H1 (cell line): ENCODE measurements around the gene GFOD1. TPM values are rescaled to one million over a fixed set of nuclear protein-coding genes. Genes with fewer than 3 reads are reported as not detected.

Source experiments
- CTCF ChIA-PET: fragments of 300-600 bp; sonication (Branson Sonifier 250); formaldehyde crosslinking; loops from one replicate; lab custom pipeline; 2021; ENCODE audit not compliant: partially characterized antibody; lab: Charles Lee
- POLR2A ChIA-PET: fragments of 300-600 bp; sonication (Branson Sonifier 250); formaldehyde crosslinking; loops from one replicate; lab custom pipeline; 2021; ENCODE audit warnings: inconsistent platforms; ENCODE audit not compliant: partially characterized antibody; lab: Charles Lee
- DNase-seq, 2 experiments: peaks; one replicate each; pipeline versions ENCODE4 v3.0.0 to v3.0.0-alpha.2; 2010 to 2022; ENCODE audit warnings: low spot score in 2 of 2, low read depth in 1 of 2, mixed read lengths in 1 of 2
- FAIRE-seq: peaks from 2 replicates; lab custom pipeline; 2011; peaks lifted over from hg19 to GRCh38; lab: Jason Lieb, UNC
- H2AFZ ChIP-seq: 2 replicates; pipeline ENCODE4 v1.8.1; 2012; ENCODE audit warnings: low read length, inconsistent platforms
- H2AK5ac ChIP-seq: 2 replicates; pipeline ENCODE4 v1.6.1; 2013; ENCODE audit warnings: low read depth, low read length
- H2BK120ac ChIP-seq: replicated peaks from 2 replicates; pipeline ENCODE3; 2013; ENCODE audit warnings: low read depth, low read length, inconsistent platforms
- H2BK12ac ChIP-seq: 2 replicates; pipeline ENCODE4 v1.6.1; 2013; ENCODE audit warnings: low read depth, low read length
- H2BK15ac ChIP-seq: 2 replicates; pipeline ENCODE4 v1.6.1; 2013; ENCODE audit warnings: low read length
- H2BK20ac ChIP-seq: 2 replicates; pipeline ENCODE4 v1.6.1; 2013; ENCODE audit warnings: low read length
- H2BK5ac ChIP-seq: 2 replicates; pipeline ENCODE4 v1.6.1; 2013; ENCODE audit warnings: low read depth, low read length
- H3K14ac ChIP-seq: 2 replicates; pipeline ENCODE4 v1.6.1; 2013; ENCODE audit warnings: inconsistent platforms; ENCODE audit not compliant: insufficient read length
- H3K18ac ChIP-seq: 2 replicates; pipeline ENCODE4 v1.6.1; 2013; ENCODE audit warnings: low read length; ENCODE audit errors: extremely low read depth
- H3K23ac ChIP-seq: 2 replicates; pipeline ENCODE4 v1.6.1; 2013; ENCODE audit warnings: inconsistent platforms; ENCODE audit not compliant: insufficient read length
- H3K23me2 ChIP-seq: 2 replicates; pipeline ENCODE4 v1.6.1; 2013; ENCODE audit warnings: low read depth, low read length
- H3K27ac ChIP-seq: 2 replicates; pipeline ENCODE4 v1.6.1; 2011; ENCODE audit warnings: low read depth, low read length, inconsistent platforms
- H3K27me3 ChIP-seq, 4 experiments: replicated peaks in 1 of 4; 1 replicate in 1 of 4; 2 replicates in 3 of 4; pipeline versions ENCODE4 v1.6.1 to v1.8.1; 2011 to 2013; ENCODE audit warnings: low read length in 3 of 4, mild to moderate bottlenecking in 3 of 4, inconsistent platforms in 2 of 4, mixed read lengths in 2 of 4, moderate library complexity in 1 of 4; ENCODE audit not compliant: control insufficient read depth in 3 of 4, insufficient read depth in 3 of 4; ENCODE audit errors: extremely low read depth in 1 of 4
- H3K36me3 ChIP-seq, 4 experiments: 2 replicates each; pipeline versions ENCODE4 v1.6.1 to v1.8.1; 2011 to 2013; ENCODE audit warnings: mild to moderate bottlenecking in 4 of 4, low read length in 3 of 4, moderate library complexity in 2 of 4, control low read depth in 1 of 4, inconsistent platforms in 1 of 4; ENCODE audit not compliant: insufficient read depth in 4 of 4, control insufficient read depth in 2 of 4
- H3K4ac ChIP-seq: replicated peaks from 2 replicates; pipeline ENCODE3; 2013; ENCODE audit warnings: low read length, low read depth, mixed read lengths, inconsistent platforms; ENCODE audit not compliant: insufficient read length
- H3K4me1 ChIP-seq, 4 experiments: replicated peaks in 1 of 4; 1 replicate in 1 of 4; 2 replicates in 3 of 4; pipeline versions ENCODE4 v1.6.1 to v1.8.1; 2011 to 2013; ENCODE audit warnings: low read length in 3 of 4, inconsistent platforms in 2 of 4, mixed read lengths in 1 of 4; ENCODE audit not compliant: insufficient read depth in 4 of 4, control insufficient read depth in 3 of 4
- H3K4me2 ChIP-seq, 2 experiments: 2 replicates each; pipeline versions ENCODE4 v1.6.1 to v1.8.1; 2011 to 2013; ENCODE audit warnings: low read depth in 2 of 2, low read length in 2 of 2, control low read depth in 1 of 2, inconsistent platforms in 1 of 2, mild to moderate bottlenecking in 1 of 2; ENCODE audit not compliant: insufficient read depth in 1 of 2
- H3K4me3 ChIP-seq, 4 experiments: fragments of 200-600, 300-600 bp in 1 of 4; sonication (generic), shearing (Covaris generic), sonication (Bioruptor Twin) in 1 of 4; 2 replicates each; pipeline versions ENCODE4 v1.5.1 to v1.8.1; 2011 to 2016; ENCODE audit warnings: low read length in 4 of 4, low read depth in 3 of 4, control low read depth in 2 of 4, inconsistent platforms in 2 of 4, mild to moderate bottlenecking in 2 of 4, mixed read lengths in 1 of 4, moderate library complexity in 1 of 4; ENCODE audit not compliant: insufficient read depth in 2 of 4; ENCODE audit errors: extremely low read depth in 1 of 4
- H3K56ac ChIP-seq: replicated peaks from 2 replicates; pipeline ENCODE3; 2013; ENCODE audit warnings: low read depth, mild to moderate bottlenecking, mixed read lengths, low read length, inconsistent platforms; ENCODE audit not compliant: insufficient read length
- H3K79me1 ChIP-seq: 2 replicates; pipeline ENCODE4 v1.6.1; 2013; ENCODE audit warnings: low read depth, low read length, control low read depth
- H3K79me2 ChIP-seq, 2 experiments: 2 replicates each; pipeline versions ENCODE4 v1.6.1 to v1.8.1; 2012 to 2013; ENCODE audit warnings: low read length in 2 of 2, mild to moderate bottlenecking in 2 of 2, inconsistent platforms in 1 of 2; ENCODE audit not compliant: insufficient read depth in 2 of 2, control insufficient read depth in 1 of 2
- H3K9ac ChIP-seq, 4 experiments: replicated peaks in 1 of 4; 1 replicate in 1 of 4; 2 replicates in 3 of 4; pipeline versions ENCODE4 v1.6.1 to v1.8.1; 2011 to 2013; ENCODE audit warnings: low read depth in 3 of 4, low read length in 3 of 4, control low read depth in 2 of 4, mild to moderate bottlenecking in 2 of 4, moderate library complexity in 2 of 4, inconsistent platforms in 1 of 4; ENCODE audit errors: extremely low read depth in 1 of 4
- H3K9me3 ChIP-seq, 2 experiments: 2 replicates each; pipeline versions ENCODE4 v1.6.1 to v1.8.1; 2012 to 2013; ENCODE audit warnings: mild to moderate bottlenecking in 2 of 2, moderate library complexity in 2 of 2, control low read depth in 1 of 2, inconsistent platforms in 1 of 2, low read depth in 1 of 2, low read length in 1 of 2, mixed read lengths in 1 of 2; ENCODE audit not compliant: insufficient read depth in 2 of 2
- H4K20me1 ChIP-seq, 2 experiments: replicated peaks in 1 of 2; 2 replicates each; pipeline versions ENCODE3 to v1.8.1; 2011 to 2013; ENCODE audit warnings: inconsistent platforms in 2 of 2, low read length in 2 of 2, mild to moderate bottlenecking in 1 of 2; ENCODE audit not compliant: insufficient read depth in 2 of 2, control insufficient read depth in 1 of 2
- H4K5ac ChIP-seq: 2 replicates; pipeline ENCODE4 v1.6.1; 2013; ENCODE audit warnings: low read length, low read depth, mixed read lengths, inconsistent platforms; ENCODE audit not compliant: insufficient read length
- H4K8ac ChIP-seq: 2 replicates; pipeline ENCODE4 v1.8.0; 2013; ENCODE audit warnings: mild to moderate bottlenecking, moderate library complexity, low read length, inconsistent platforms; ENCODE audit not compliant: insufficient read depth; ENCODE audit errors: extremely low read depth
- H4K91ac ChIP-seq: replicated peaks from 2 replicates; pipeline ENCODE3; 2013; ENCODE audit warnings: low read length, mixed read lengths, inconsistent platforms; ENCODE audit not compliant: insufficient read length
- ASH2L ChIP-seq: fragments of 200-600, 300-600 bp; sonication (generic); IDR thresholded peaks from one replicate; pipeline ENCODE4 v1.7.1; 2017; ENCODE audit warnings: low read length
- CBX5 ChIP-seq: fragments of 300-800, 300-1000 bp; sonication (generic); IDR thresholded peaks from 2 replicates; pipeline ENCODE4 v1.7.1; 2016; ENCODE audit warnings: antibody characterized with exemption, low read length, low read depth
- CEBPB ChIP-seq: IDR thresholded peaks from 2 replicates; pipeline ENCODE4 v1.6.1; 2012; ENCODE audit warnings: low read depth, low read length
- CTCF ChIP-seq, 3 experiments: IDR thresholded peaks; 1 replicate in 2 of 3; 2 replicates in 1 of 3; pipeline versions ENCODE4 v1.5.1 to v1.6.1; 2011; ENCODE audit warnings: low read length in 3 of 3, mild to moderate bottlenecking in 3 of 3, inconsistent platforms in 2 of 3, low read depth in 1 of 3, moderate library complexity in 1 of 3; ENCODE audit not compliant: insufficient read depth in 1 of 3; ENCODE audit errors: control extremely low read depth in 1 of 3
- JUND ChIP-seq: IDR thresholded peaks from 2 replicates; pipeline ENCODE4 v1.6.1; 2011; ENCODE audit warnings: mild to moderate bottlenecking, improper control_type of control experiment, low read length
- RAD21 ChIP-seq, 2 experiments: IDR thresholded peaks in 1 of 2; conservative IDR thresholded peaks in 1 of 2; 2 replicates each; pipeline ENCODE4 v1.6.1; 2011; ENCODE audit warnings: low read depth in 2 of 2, low read length in 2 of 2, improper control_type of control experiment in 1 of 2, inconsistent platforms in 1 of 2, mild to moderate bottlenecking in 1 of 2, moderate library complexity in 1 of 2
- RFX5 ChIP-seq: IDR thresholded peaks from 2 replicates; pipeline ENCODE4 v1.6.1; 2011; ENCODE audit warnings: low read depth, low read length, improper control_type of control experiment, borderline replicate concordance
- WGBS, 2 experiments: shearing (Covaris generic) in 1 of 2; methylation state at CpG; one replicate each; pipeline versions ENCODE4 v1.1.6 to v1.1.7; 2013 to 2015; ENCODE audit warnings: low lambda C conversion rate in 2 of 2, mixed read lengths in 2 of 2, inconsistent platforms in 1 of 2, low coverage in 1 of 2, missing lambda C conversion rate in 1 of 2; ENCODE audit not compliant: insufficient replicate concordance in 2 of 2, insufficient coverage in 1 of 2, insufficient read length in 1 of 2; ENCODE audit errors: extremely low coverage in 1 of 2, missing lambda C conversion rate in 1 of 2; 5-methylcytosine and 5-hydroxymethylcytosine counted together
- polyA plus RNA-seq, 7 experiments: library from polyadenylated mRNA; depleted of rRNA in 3 of 7; stranded (reverse) in 5 of 7; unstranded in 2 of 7; fragments of >200 nt in 5 of 7; fragments of 200-250 nt in 2 of 7; gene quantifications; 1 replicate in 5 of 7; 2 replicates in 1 of 7; 4 replicates in 1 of 7; pipeline versions ENCODE4 v1.2.1 to v1.2.3, GENCODE V29; 2011 to 2013; ENCODE audit warnings: missing spikeins in 2 of 7, mixed read lengths in 2 of 7
- total RNA-seq: library from RNA; stranded (reverse); fragmentation: NEBNext Ultra II Directional; extraction: Animal tissue kit (Norgen Biotek cat#: 25700); gene quantifications from 2 replicates; pipeline ENCODE4 v1.2.1, GENCODE V29; 2021

Gene GFOD1
- total and polyA plus RNA-seq, 2 of the 8 experiments (the other 6 are each of a cell fraction or from before 2014, with no cell fraction given), result 2.5 to 8.8 TPM

DNA sequence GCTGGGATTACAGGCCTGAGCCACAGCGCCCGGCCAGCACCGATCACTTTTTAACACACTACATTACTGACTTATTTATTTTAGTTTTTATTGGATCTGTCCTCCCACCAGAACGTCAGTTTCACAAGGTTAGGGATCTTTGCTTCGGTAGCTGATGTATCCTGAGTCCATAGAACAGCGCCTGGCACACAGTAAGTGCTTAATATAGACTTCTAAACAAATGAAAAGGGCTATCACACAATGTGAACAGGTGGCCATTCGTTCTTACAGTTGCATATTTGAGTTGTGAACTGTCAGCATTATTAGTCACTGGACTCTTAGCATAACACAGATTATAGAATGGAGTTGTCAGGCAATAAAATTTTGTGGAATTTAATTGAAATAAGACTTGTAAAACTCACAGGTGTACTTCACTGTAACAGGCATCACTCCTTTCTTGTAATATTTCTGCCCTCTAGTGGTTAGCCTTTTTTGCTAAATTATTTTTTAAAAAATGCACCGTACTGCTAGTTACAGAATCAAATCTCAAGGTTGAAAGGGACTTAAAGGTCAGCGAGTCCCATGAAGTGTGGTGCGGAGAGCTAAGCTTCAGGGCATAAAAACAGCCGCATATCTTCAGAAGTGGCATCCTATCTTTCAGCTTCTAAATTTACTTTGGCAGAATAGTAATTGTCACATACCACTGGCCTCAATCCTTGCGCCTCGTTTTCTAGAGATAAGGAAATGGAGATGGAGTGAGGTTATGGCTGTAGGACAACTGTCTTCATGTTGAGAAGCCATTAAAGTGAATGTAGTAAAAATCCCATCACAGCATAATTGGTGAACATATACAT, 155.7 kb downstream of the GFOD1 start:
- H3K27me3 ChIP-seq, result no peaks in the 10 kb centered on the region
- no peak overlapping the region for H4K5ac ChIP-seq
- H3K23me2 ChIP-seq, result peaks cover 10% of the 10 kb centered on the region
- no peak overlapping the region for H2BK5ac ChIP-seq
- H3K18ac ChIP-seq, result no peak overlapping the region
- 80% methylated on average over 13 of the region's 13 CpGs; no CpG with 5 or more reads in 1 of the 2 experiments for WGBS, 2 experiments
- no peak overlapping the region for H4K8ac ChIP-seq
- H2BK20ac ChIP-seq, result no peak overlapping the region
- no peak overlapping the region for H3K4me2 ChIP-seq
- H3K4me1 ChIP-seq, result no peaks in the 10 kb centered on the region; a peak in 1 of 7 replicates
- no peak overlapping the region for H2BK15ac ChIP-seq
- H3K14ac ChIP-seq, result no peak overlapping the region
- no peaks in the 10 kb centered on the region for H3K79me1 ChIP-seq
- peaks cover 0 to 14% of the 10 kb centered on the region in 2 experiments; a peak in 3 of 4 replicates for H3K79me2 ChIP-seq
- DNase-seq (no peak), FAIRE-seq (no peak)
- no peak overlapping the region for H2AK5ac ChIP-seq
- H3K36me3 ChIP-seq, result no peaks in the 10 kb centered on the region
- H4K20me1 ChIP-seq, result no peaks in the 10 kb centered on the region
- no peak overlapping the region for H3K4ac ChIP-seq
- peak overlapping the region in 1 of 4 experiments; percentile 41; a peak in 1 of 7 replicates for H3K9ac ChIP-seq
- no peak overlapping the region for H4K91ac ChIP-seq
- no peak overlapping the region for H2AFZ ChIP-seq
- no peak overlapping the region for H2BK12ac ChIP-seq
- no peaks in the 10 kb centered on the region for H3K9me3 ChIP-seq
- no peak overlapping the region for H3K4me3 ChIP-seq
- ChIA-PET POLR2A (interaction anchor here (1.0 kb wide), 1 partner anchor 293 kb away, joined by 3 read pairs; no protein-coding TSS in a partner anchor), CTCF (interaction anchor here (0.5 to 2.0 kb wide), 15 partner anchors 9 to 283 kb away, joined by 3 to 6 read pairs (median 3); no protein-coding TSS in a partner anchor)
- H3K23ac ChIP-seq, result no peak overlapping the region
- H3K27ac ChIP-seq, result no peak overlapping the region
- no peak overlapping the region for H2BK120ac ChIP-seq
- TF ChIP-seq CTCF (IDR thresholded peaks at IDR 0.05; ENCODE audit: control extremely low read depth in 1 of 3, insufficient read depth in 1 of 3, low read depth in 1 of 3, low read length in 3 of 3), result peak in 1 of 3 experiments; percentile 7; a peak in 2 of 4 replicates
- no peak for TF ChIP-seq CEBPB
- no peak for TF ChIP-seq ASH2L
- peak in 1 of 2 experiments; percentile 8; a peak in 2 of 4 replicates for TF ChIP-seq RAD21 (IDR thresholded peaks at IDR 0.05 in 1 of 2, conservative IDR thresholded peaks at IDR 0.05 in 1 of 2; ENCODE audit: low read depth in 2 of 2, low read length in 2 of 2)
- TF ChIP-seq JUND, result no peak
- no peak for TF ChIP-seq CBX5
- no peak for TF ChIP-seq RFX5
- no peak overlapping the region for H3K56ac ChIP-seq
